Adrenal gland (tissue), 5 donors: ENCODE results near the gene SPCS3.
"Not testable (repeated sequence)": the region's sequence is repeated elsewhere in the genome, so short reads cannot be mapped to it uniquely, and the experiment has no call there.

Source experiments
- POLR2A ChIP-seq, 2 donors: fragments of 450-650 bp; IDR thresholded peaks; one replicate each; pipeline ENCODE4 v1.6.1; 2017; ENCODE audit warnings: antibody characterized with exemption in 2 of 2, mild to moderate bottlenecking in 2 of 2, moderate library complexity in 1 of 2
- TF ChIP-seq, protein P1 (sequence below), 6 experiments: fragments of 450-650 bp in 4 of 6; fragments of 200-600 bp in 2 of 6; sonication (generic) in 1 of 6; IDR thresholded peaks; 1 replicate in 5 of 6; 2 replicates in 1 of 6; pipeline versions ENCODE4 v1.5.1 to v1.8.0; 2016 to 2021; ENCODE audit warnings: antibody characterized with exemption in 6 of 6, mild to moderate bottlenecking in 2 of 6, moderate library complexity in 1 of 6
- donor health status: DM: no; HTN: no; CAD: no.

DNA sequence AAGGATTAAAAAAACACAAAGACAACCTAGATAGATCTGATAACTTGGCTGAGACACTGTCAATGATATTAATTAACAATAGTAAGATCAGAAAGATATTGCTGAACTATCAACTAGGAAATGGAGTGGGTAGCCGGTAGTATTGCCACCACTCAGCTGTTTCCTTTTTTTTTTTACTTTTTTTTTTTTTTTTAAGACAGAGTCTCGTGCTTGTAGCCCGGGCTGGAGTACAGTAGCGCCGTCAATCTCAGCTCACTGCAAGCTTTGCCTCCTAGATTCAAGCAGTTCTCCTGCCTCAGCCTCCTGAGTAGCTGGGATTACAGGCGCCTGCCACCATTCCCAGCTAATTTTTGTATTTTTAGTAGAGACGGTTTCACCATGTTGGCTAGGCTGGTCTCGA lies 5.1 kb downstream of the SPCS3 start:
- not testable (repeated sequence) for TF ChIP-seq POLR2A (IDR thresholded peaks at IDR 0.05)
- TF ChIP-seq, protein P1, sequence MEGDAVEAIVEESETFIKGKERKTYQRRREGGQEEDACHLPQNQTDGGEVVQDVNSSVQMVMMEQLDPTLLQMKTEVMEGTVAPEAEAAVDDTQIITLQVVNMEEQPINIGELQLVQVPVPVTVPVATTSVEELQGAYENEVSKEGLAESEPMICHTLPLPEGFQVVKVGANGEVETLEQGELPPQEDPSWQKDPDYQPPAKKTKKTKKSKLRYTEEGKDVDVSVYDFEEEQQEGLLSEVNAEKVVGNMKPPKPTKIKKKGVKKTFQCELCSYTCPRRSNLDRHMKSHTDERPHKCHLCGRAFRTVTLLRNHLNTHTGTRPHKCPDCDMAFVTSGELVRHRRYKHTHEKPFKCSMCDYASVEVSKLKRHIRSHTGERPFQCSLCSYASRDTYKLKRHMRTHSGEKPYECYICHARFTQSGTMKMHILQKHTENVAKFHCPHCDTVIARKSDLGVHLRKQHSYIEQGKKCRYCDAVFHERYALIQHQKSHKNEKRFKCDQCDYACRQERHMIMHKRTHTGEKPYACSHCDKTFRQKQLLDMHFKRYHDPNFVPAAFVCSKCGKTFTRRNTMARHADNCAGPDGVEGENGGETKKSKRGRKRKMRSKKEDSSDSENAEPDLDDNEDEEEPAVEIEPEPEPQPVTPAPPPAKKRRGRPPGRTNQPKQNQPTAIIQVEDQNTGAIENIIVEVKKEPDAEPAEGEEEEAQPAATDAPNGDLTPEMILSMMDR (IDR thresholded peaks at IDR 0.05) = not testable (repeated sequence)
